Loucy (cell line): ENCODE measurements around the gene FAT1.

ENCODE experiments used
- CTCF ChIP-seq: fragments of 200-600 bp; sonication (generic); conservative IDR thresholded peaks from 2 replicates; pipeline ENCODE4 v1.5.1; 2014; ENCODE audit warnings: mild to moderate bottlenecking, antibody characterized with exemption, low read length
- EZH2phosphoT487 ChIP-seq: fragments of 200-600 bp; IDR thresholded peaks from 2 replicates; pipeline ENCODE4 v1.6.1; 2018; ENCODE audit warnings: antibody characterized with exemption, mild to moderate bottlenecking, moderate library complexity, borderline replicate concordance

GRCh38 chr4:186642530-186642929 is 81.1 kb downstream of the FAT1 start:
- no peak for TF ChIP-seq CTCF
- TF ChIP-seq EZH2phosphoT487: no peak
